Fibroblast of lung (primary cell): ENCODE results near the gene CFB.

Experiments used
- EZH2 ChIP-seq: IDR thresholded peaks from 2 replicates; pipeline ENCODE4 v1.5.1; 2012; ENCODE audit warnings: low read length, control low read depth, mild to moderate bottlenecking; ENCODE audit errors: missing control alignments
- TF ChIP-seq, protein P1 (sequence below), 2 donors: IDR thresholded peaks in 1 of 2; conservative IDR thresholded peaks in 1 of 2; 1 replicate in 1 of 2; 2 replicates in 1 of 2; pipeline ENCODE4 v1.5.1; 2011 to 2012; ENCODE audit warnings: low read length in 2 of 2, control low read depth in 1 of 2, inconsistent platforms in 1 of 2, low read depth in 1 of 2, mild to moderate bottlenecking in 1 of 2

DNA sequence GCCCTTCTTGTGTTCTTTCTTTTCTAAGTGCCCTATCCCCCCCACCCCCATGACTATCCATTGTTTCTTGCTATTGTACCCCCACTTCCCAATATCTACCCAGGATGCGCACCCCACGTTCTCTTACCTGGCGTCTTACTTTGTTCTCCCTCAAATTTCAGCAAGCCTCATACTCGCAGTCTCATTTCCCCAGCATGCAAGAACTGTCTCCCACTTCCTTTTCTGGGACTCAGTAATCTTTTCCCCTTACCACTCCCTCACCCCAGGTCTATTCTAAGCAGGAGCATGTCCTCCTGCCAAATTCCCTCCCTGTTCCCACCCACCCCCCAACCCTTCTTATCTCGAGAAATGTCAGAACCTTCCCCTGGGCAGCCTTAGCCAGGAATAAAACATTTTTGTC, 46.7 kb upstream of the CFB start:
- TF ChIP-seq, protein P1, sequence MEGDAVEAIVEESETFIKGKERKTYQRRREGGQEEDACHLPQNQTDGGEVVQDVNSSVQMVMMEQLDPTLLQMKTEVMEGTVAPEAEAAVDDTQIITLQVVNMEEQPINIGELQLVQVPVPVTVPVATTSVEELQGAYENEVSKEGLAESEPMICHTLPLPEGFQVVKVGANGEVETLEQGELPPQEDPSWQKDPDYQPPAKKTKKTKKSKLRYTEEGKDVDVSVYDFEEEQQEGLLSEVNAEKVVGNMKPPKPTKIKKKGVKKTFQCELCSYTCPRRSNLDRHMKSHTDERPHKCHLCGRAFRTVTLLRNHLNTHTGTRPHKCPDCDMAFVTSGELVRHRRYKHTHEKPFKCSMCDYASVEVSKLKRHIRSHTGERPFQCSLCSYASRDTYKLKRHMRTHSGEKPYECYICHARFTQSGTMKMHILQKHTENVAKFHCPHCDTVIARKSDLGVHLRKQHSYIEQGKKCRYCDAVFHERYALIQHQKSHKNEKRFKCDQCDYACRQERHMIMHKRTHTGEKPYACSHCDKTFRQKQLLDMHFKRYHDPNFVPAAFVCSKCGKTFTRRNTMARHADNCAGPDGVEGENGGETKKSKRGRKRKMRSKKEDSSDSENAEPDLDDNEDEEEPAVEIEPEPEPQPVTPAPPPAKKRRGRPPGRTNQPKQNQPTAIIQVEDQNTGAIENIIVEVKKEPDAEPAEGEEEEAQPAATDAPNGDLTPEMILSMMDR (conservative IDR thresholded peaks at IDR 0.05 in 1 of 2, IDR thresholded peaks at IDR 0.05 in 1 of 2; ENCODE audit: low read depth in 1 of 2, low read length in 2 of 2): no peak
- no peak for TF ChIP-seq EZH2
